Mesenchymal stem cell (in vitro differentiated cells and primary cell): ENCODE data around the gene TRAK2.

Experiments
- DNase-seq: peaks from one replicate; pipeline ENCODE4 v3.0.0-alpha.2; 2013
- H2AFZ ChIP-seq: one replicate; pipeline ENCODE4 v1.6.1; 2013; ENCODE audit warnings: low read depth, mild to moderate bottlenecking, control low read depth, inconsistent platforms, low read length, moderate library complexity
- H2AK5ac ChIP-seq: 2 replicates; pipeline ENCODE4 v1.6.1; 2013; ENCODE audit warnings: low read length, moderate library complexity, mild to moderate bottlenecking, inconsistent platforms; ENCODE audit not compliant: severe bottlenecking
- H2BK120ac ChIP-seq: one replicate; pipeline ENCODE4 v1.6.1; 2013; ENCODE audit warnings: low read depth, mild to moderate bottlenecking, inconsistent platforms, low read length, moderate library complexity
- H2BK12ac ChIP-seq, 2 experiments: one replicate each; pipeline ENCODE4 v1.6.1; 2013; ENCODE audit warnings: inconsistent platforms in 2 of 2, low read length in 2 of 2, mild to moderate bottlenecking in 2 of 2, moderate library complexity in 2 of 2, control low read depth in 1 of 2
- H2BK15ac ChIP-seq: one replicate; pipeline ENCODE4 v1.6.1; 2013; ENCODE audit warnings: mild to moderate bottlenecking, low read depth, inconsistent platforms; ENCODE audit not compliant: poor library complexity, severe bottlenecking
- H2BK5ac ChIP-seq: 2 replicates; pipeline ENCODE4 v1.6.1; 2013; ENCODE audit warnings: low read depth, mild to moderate bottlenecking, low read length, control low read depth, inconsistent platforms; ENCODE audit not compliant: poor library complexity, severe bottlenecking
- H3K14ac ChIP-seq, 2 experiments: one replicate each; pipeline ENCODE4 v1.6.1; 2013; ENCODE audit warnings: inconsistent platforms in 2 of 2, low read length in 2 of 2, control low read depth in 1 of 2, mild to moderate bottlenecking in 1 of 2, moderate library complexity in 1 of 2
- H3K18ac ChIP-seq, 2 experiments: one replicate each; pipeline ENCODE4 v1.6.1; 2013; ENCODE audit warnings: inconsistent platforms in 2 of 2, low read length in 2 of 2, control low read depth in 1 of 2, low read depth in 1 of 2, mild to moderate bottlenecking in 1 of 2
- H3K23ac ChIP-seq, 2 experiments: one replicate each; pipeline ENCODE4 v1.6.1; 2013; ENCODE audit warnings: inconsistent platforms in 2 of 2, low read length in 2 of 2, mild to moderate bottlenecking in 2 of 2, moderate library complexity in 2 of 2, control low read depth in 1 of 2
- H3K27ac ChIP-seq: 2 replicates; pipeline ENCODE4 v1.5.1; 2013; ENCODE audit warnings: mild to moderate bottlenecking, moderate library complexity, low read length, control low read depth, inconsistent platforms; ENCODE audit not compliant: poor library complexity, severe bottlenecking
- H3K27me3 ChIP-seq, 2 experiments: 2 replicates each; pipeline versions ENCODE4 v1.6.1 to v1.7.0; 2013; ENCODE audit warnings: low read length in 2 of 2, mild to moderate bottlenecking in 2 of 2, moderate library complexity in 2 of 2, control low read depth in 1 of 2, inconsistent platforms in 1 of 2; ENCODE audit not compliant: control insufficient read depth in 1 of 2, insufficient read depth in 1 of 2
- H3K36me3 ChIP-seq, 2 experiments: 2 replicates each; pipeline versions ENCODE4 v1.6.1 to v1.7.0; 2013; ENCODE audit warnings: low read length in 2 of 2, control low read depth in 1 of 2, inconsistent platforms in 1 of 2, low read depth in 1 of 2, mild to moderate bottlenecking in 1 of 2; ENCODE audit not compliant: insufficient read depth in 2 of 2, control insufficient read depth in 1 of 2
- H3K4ac ChIP-seq, 2 experiments: one replicate each; pipeline ENCODE4 v1.6.1; 2013; ENCODE audit warnings: inconsistent platforms in 2 of 2, low read length in 2 of 2, mild to moderate bottlenecking in 2 of 2, moderate library complexity in 2 of 2, control low read depth in 1 of 2, low read depth in 1 of 2
- H3K4me1 ChIP-seq: 2 replicates; pipeline ENCODE4 v1.6.1; 2013; ENCODE audit warnings: low read depth, low read length, control low read depth; ENCODE audit not compliant: control insufficient read depth, insufficient read depth
- H3K4me2 ChIP-seq: 2 replicates; pipeline ENCODE4 v1.6.1; 2013; ENCODE audit warnings: low read length, mild to moderate bottlenecking, inconsistent platforms; ENCODE audit not compliant: poor library complexity, severe bottlenecking
- H3K4me3 ChIP-seq, 2 experiments: 2 replicates each; pipeline versions ENCODE4 v1.5.1 to v1.7.0; 2013; ENCODE audit warnings: low read length in 2 of 2, mild to moderate bottlenecking in 2 of 2, control low read depth in 1 of 2, low read depth in 1 of 2; ENCODE audit not compliant: insufficient read depth in 1 of 2
- H3K79me1 ChIP-seq: replicated peaks from 2 replicates; pipeline ENCODE4 v1.6.1; 2013; ENCODE audit warnings: mild to moderate bottlenecking, control low read depth, low read length, inconsistent platforms; ENCODE audit not compliant: poor library complexity, severe bottlenecking
- H3K9ac ChIP-seq: 2 replicates; pipeline ENCODE4 v1.7.0; 2013; ENCODE audit warnings: mild to moderate bottlenecking, low read length, moderate library complexity
- H3K9me3 ChIP-seq: 2 replicates; pipeline ENCODE4 v1.7.0; 2013; ENCODE audit warnings: mild to moderate bottlenecking, low read length; ENCODE audit not compliant: control insufficient read depth
- H4K8ac ChIP-seq: one replicate; pipeline ENCODE4 v1.6.1; 2013; ENCODE audit warnings: inconsistent platforms, mild to moderate bottlenecking, low read length, moderate library complexity
- H4K91ac ChIP-seq: one replicate; pipeline ENCODE4 v1.6.1; 2013; ENCODE audit warnings: mild to moderate bottlenecking, low read length, inconsistent platforms
- WGBS: methylation state at CpG from one replicate; pipeline ENCODE4 v1.1.7; 2013; ENCODE audit warnings: mixed read lengths; 5-methylcytosine and 5-hydroxymethylcytosine counted together

The TRAK2 gene

DNA sequence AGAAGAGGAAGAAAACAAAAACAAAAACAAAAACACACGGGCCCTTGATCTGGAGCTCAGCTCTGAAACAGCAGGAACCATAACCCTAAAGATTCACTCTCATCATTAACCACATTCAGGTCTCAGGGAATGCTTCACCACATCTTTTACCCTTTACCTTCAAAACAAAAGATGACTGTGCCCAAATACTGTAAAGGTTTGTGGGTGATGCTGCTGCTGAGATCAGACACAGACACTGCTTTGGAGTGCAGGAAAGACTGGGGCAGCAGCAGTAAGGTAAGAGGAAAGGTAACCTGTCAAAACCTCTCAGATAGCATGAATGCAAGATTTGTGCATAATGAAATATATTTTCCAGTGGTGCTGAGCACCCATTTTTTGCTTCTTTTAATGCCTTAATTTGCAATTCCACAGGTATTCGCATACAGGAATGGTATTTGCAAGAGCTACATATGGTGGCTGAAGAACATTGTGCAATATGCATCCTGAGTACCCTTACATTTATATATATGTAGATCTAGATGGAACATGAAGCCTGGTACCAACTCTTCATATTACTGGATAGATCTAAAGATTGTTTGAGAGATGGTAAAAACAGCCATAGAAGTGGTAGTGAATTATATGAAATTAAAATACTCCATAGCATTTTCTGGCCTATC, 90.1 kb downstream of the TRAK2 start:
- H3K27ac ChIP-seq: no peak overlapping the region
- peaks cover 17 to 46% of the 10 kb centered on the region in 2 experiments for H3K36me3 ChIP-seq
- WGBS: 100% methylated on average over 1 of the region's 2 CpGs
- no peak overlapping the region for H3K23ac ChIP-seq
- no peaks in the 10 kb centered on the region for H3K9me3 ChIP-seq
- no peak overlapping the region for H3K14ac ChIP-seq
- H2AK5ac ChIP-seq: no peak overlapping the region
- no peak overlapping the region for H2BK15ac ChIP-seq
- no peak overlapping the region for H2AFZ ChIP-seq
- H2BK5ac ChIP-seq: no peak overlapping the region
- no peak overlapping the region for H3K18ac ChIP-seq
- no peak overlapping the region for H2BK120ac ChIP-seq
- no peak overlapping the region for H2BK12ac ChIP-seq
- H4K91ac ChIP-seq: no peak overlapping the region
- H3K27me3 ChIP-seq: no peaks in the 10 kb centered on the region
- no peak overlapping the region for H4K8ac ChIP-seq
- H3K9ac ChIP-seq: no peak overlapping the region
- no peak overlapping the region for H3K4me3 ChIP-seq
- H3K4me2 ChIP-seq: no peak overlapping the region
- no peaks in the 10 kb centered on the region for H3K79me1 ChIP-seq
- DNase-seq: no peak
- H3K4me1 ChIP-seq: no peaks in the 10 kb centered on the region
- no peak overlapping the region for H3K4ac ChIP-seq

DNA sequence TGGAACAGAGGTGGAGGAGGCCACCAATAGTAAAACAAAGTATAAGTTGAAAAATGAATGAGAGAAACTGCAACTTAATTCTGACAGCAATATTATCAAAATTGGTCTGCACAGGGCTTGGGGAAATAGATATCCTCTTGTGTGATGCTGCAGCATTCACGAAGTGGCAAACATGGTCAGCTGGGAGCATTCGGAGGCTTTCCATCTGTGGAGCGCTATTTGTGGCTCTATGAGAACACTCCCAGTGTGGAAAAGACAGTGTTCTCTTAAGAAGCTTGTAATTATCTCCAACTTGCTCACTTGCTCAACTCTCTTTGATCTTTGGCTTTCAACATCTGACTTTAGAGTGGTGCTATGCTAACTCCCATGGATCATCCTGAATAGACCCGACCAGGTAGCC, 91.0 kb downstream of the TRAK2 start:
- Histone ChIP-seq H2BK5ac (no peak overlapping the region), H3K27ac (no peak overlapping the region), H3K4me1 (no peaks in the 10 kb centered on the region), H3K14ac (no peak overlapping the region), H3K36me3 (peaks cover 17 to 42% of the 10 kb centered on the region in 2 experiments), H2AFZ (no peak overlapping the region), H4K91ac (no peak overlapping the region), H3K27me3 (no peaks in the 10 kb centered on the region), H3K23ac (no peak overlapping the region), H3K18ac (no peak overlapping the region), H3K9me3 (no peaks in the 10 kb centered on the region), H3K79me1 (no peaks in the 10 kb centered on the region), H2BK15ac (no peak overlapping the region), H3K9ac (no peak overlapping the region), H3K4me2 (no peak overlapping the region), H2BK120ac (no peak overlapping the region), H3K4ac (no peak overlapping the region), H2AK5ac (no peak overlapping the region), H2BK12ac (no peak overlapping the region), H4K8ac (no peak overlapping the region), H3K4me3 (no peak overlapping the region)
- no peak for DNase-seq
- 97% methylated on average over 4 of the region's 4 CpGs for WGBS

DNA sequence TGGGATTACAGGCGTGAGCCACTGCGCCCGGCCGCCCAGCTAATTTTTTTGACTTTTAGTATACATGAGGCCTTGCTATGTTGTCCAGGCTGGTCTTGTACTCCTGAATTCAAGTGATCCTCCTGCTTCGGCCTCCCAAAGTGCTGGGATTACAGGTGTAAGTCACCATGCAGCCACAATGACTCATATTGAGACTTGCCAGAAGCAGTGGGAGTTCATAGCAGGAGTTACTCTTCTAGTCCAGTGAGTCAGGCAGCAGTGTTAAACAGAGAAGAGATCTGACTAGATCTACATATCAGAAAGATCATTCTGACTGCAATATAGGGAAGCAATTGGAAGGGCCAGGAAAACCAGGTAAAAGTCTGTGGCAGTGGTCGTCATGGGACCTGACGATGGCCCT, 92.6 kb downstream of the TRAK2 start:
- Histone ChIP-seq H3K4ac (no peak overlapping the region), H3K27ac (no peak overlapping the region), H2BK15ac (no peak overlapping the region), H2AFZ (no peak overlapping the region), H4K8ac (no peak overlapping the region), H3K4me2 (no peak overlapping the region), H3K79me1 (no peaks in the 10 kb centered on the region), H2AK5ac (no peak overlapping the region), H3K27me3 (no peaks in the 10 kb centered on the region), H2BK12ac (no peak overlapping the region), H3K4me3 (peak overlapping the region in 1 of 2 experiments; percentile 26), H3K36me3 (peaks cover 18 to 36% of the 10 kb centered on the region in 2 experiments), H3K4me1 (no peaks in the 10 kb centered on the region), H3K18ac (no peak overlapping the region), H3K9me3 (no peaks in the 10 kb centered on the region), H4K91ac (no peak overlapping the region), H3K14ac (no peak overlapping the region), H2BK5ac (no peak overlapping the region), H3K9ac (peak overlapping the region; percentile 29), H3K23ac (no peak overlapping the region), H2BK120ac (no peak overlapping the region)
- WGBS: 76% methylated on average over 7 of the region's 7 CpGs
- DNase-seq: peak; percentile 91

DNA sequence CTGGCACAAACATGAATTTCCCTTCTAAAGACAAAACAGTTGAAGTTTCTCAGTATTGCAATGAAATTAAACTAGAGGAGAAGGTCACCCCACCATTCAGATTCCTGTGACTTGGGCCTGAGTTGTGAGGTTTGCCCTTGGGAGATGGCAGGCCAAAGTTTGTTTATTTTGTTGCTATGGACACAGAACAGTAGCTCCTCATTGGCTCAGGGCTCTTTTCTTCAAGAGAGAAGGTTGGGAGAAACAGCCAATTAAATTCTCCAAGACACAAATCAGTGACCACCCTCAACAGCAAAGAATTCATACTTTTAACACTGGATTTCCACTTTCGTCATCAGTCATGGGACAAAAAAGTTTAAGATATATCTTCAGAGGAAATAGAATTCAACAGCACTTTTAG, 94.0 kb downstream of the TRAK2 start, which contains the start of gene FLACC1:
Gene FLACC1 (minus strand): TSS at position 125 of the 400 bp plus-strand sequence. CDS start 5,941 bp downstream, outside the sequence.
- H3K9me3 ChIP-seq: no peaks in the 10 kb centered on the region
- no peak within 1 kb of the TSS for H4K91ac ChIP-seq
- no peak within 1 kb of the TSS for H3K18ac ChIP-seq
- H3K9ac ChIP-seq: peak within 1 kb of the TSS; percentile 81
- H4K8ac ChIP-seq: no peak within 1 kb of the TSS
- H3K4me3 ChIP-seq: no peak within 1 kb of the TSS
- H3K79me1 ChIP-seq: no peaks in the 10 kb centered on the region
- DNase-seq: peak; percentile 97
- no CpG with 5 or more reads among the region's 1 CpG for WGBS
- H3K23ac ChIP-seq: no peak within 1 kb of the TSS
- no peak within 1 kb of the TSS for H3K27ac ChIP-seq
- H3K4ac ChIP-seq: peak within 1 kb of the TSS in 1 of 2 experiments; percentile 33
- H3K36me3 ChIP-seq: peaks cover 3 to 24% of the 10 kb centered on the region in 2 experiments
- no peak within 1 kb of the TSS for H2AFZ ChIP-seq
- H2BK5ac ChIP-seq: no peak within 1 kb of the TSS
- no peak within 1 kb of the TSS for H3K4me2 ChIP-seq
- H3K4me1 ChIP-seq: no peaks in the 10 kb centered on the region
- H2BK120ac ChIP-seq: no peak within 1 kb of the TSS
- H2AK5ac ChIP-seq: no peak within 1 kb of the TSS
- H3K27me3 ChIP-seq: no peaks in the 10 kb centered on the region
- no peak within 1 kb of the TSS for H2BK15ac ChIP-seq
- H3K14ac ChIP-seq: no peak within 1 kb of the TSS
- H2BK12ac ChIP-seq: peak within 1 kb of the TSS in 1 of 2 experiments; percentile 83
